Liver (tissue), 9 donors: ENCODE measurements around the gene PPP3R2. TPM values are rescaled to one million over a fixed set of nuclear protein-coding genes. Genes with fewer than 3 reads are reported as not detected.

Experiments
- DNase-seq: peaks from one replicate; pipeline ENCODE4 v3.0.0-alpha.2; 2017; ENCODE audit warnings: low spot score
- H3K27ac ChIP-seq, 2 donors: one replicate each; pipeline ENCODE4 v1.7.0; 2013; ENCODE audit warnings: inconsistent platforms in 2 of 2, low read length in 2 of 2, control low read depth in 1 of 2, low read depth in 1 of 2, mild to moderate bottlenecking in 1 of 2
- H3K27me3 ChIP-seq, 4 donors: one replicate each; pipeline versions ENCODE4 v1.6.1 to v1.7.0; 2013; ENCODE audit warnings: low read length in 3 of 4, inconsistent platforms in 1 of 4, mild to moderate bottlenecking in 1 of 4, moderate library complexity in 1 of 4; ENCODE audit not compliant: control insufficient read depth in 4 of 4, insufficient read depth in 4 of 4
- H3K36me3 ChIP-seq, 4 donors: one replicate each; pipeline versions ENCODE4 v1.6.1 to v1.7.0; 2013; ENCODE audit warnings: low read length in 3 of 4, mild to moderate bottlenecking in 3 of 4, low read depth in 1 of 4, moderate library complexity in 1 of 4; ENCODE audit not compliant: control insufficient read depth in 4 of 4, insufficient read depth in 3 of 4
- H3K4me1 ChIP-seq, 4 donors: one replicate each; pipeline versions ENCODE4 v1.6.1 to v1.7.0; 2013; ENCODE audit warnings: low read length in 3 of 4, mild to moderate bottlenecking in 3 of 4, moderate library complexity in 1 of 4; ENCODE audit not compliant: control insufficient read depth in 4 of 4, insufficient read depth in 4 of 4
- H3K4me3 ChIP-seq, 3 donors: one replicate each; pipeline versions ENCODE4 v1.6.1 to v1.7.0; 2013; ENCODE audit warnings: low read length in 3 of 3, control low read depth in 1 of 3, low read depth in 1 of 3, mild to moderate bottlenecking in 1 of 3
- H3K9ac ChIP-seq, 2 donors: one replicate each; pipeline ENCODE4 v1.7.0; 2013; ENCODE audit warnings: low read length in 2 of 2, mild to moderate bottlenecking in 2 of 2, moderate library complexity in 2 of 2, control low read depth in 1 of 2, low read depth in 1 of 2
- H3K9me3 ChIP-seq, 4 donors: one replicate each; pipeline versions ENCODE4 v1.6.1 to v1.7.0; 2013; ENCODE audit warnings: low read length in 3 of 4; ENCODE audit not compliant: control insufficient read depth in 4 of 4
- ATF3 ChIP-seq: IDR thresholded peaks from 2 replicates; pipeline ENCODE4 v1.6.1; 2016; ENCODE audit warnings: antibody characterized with exemption
- EGR1 ChIP-seq, 2 donors: IDR thresholded peaks; 2 replicates each; pipeline ENCODE4 v1.6.1; 2016 to 2018; ENCODE audit warnings: antibody characterized with exemption in 2 of 2, low read depth in 2 of 2
- FOXA1 ChIP-seq: IDR thresholded peaks from 2 replicates; pipeline ENCODE4 v1.6.1; 2016; ENCODE audit warnings: antibody characterized with exemption
- FOXA2 ChIP-seq: IDR thresholded peaks from 2 replicates; pipeline ENCODE4 v1.6.1; 2016; ENCODE audit warnings: antibody characterized with exemption
- GABPA ChIP-seq, 2 donors: IDR thresholded peaks in 1 of 2; conservative IDR thresholded peaks in 1 of 2; 2 replicates each; pipeline ENCODE4 v1.6.1; 2016; ENCODE audit warnings: antibody characterized with exemption in 2 of 2, mild to moderate bottlenecking in 1 of 2, moderate library complexity in 1 of 2
- HNF4A ChIP-seq, 2 donors: conservative IDR thresholded peaks; 2 replicates each; pipeline ENCODE4 v1.6.1; 2016; ENCODE audit warnings: antibody characterized with exemption in 2 of 2, mild to moderate bottlenecking in 2 of 2
- HNF4G ChIP-seq: IDR thresholded peaks from 2 replicates; pipeline ENCODE4 v1.6.1; 2016; ENCODE audit warnings: antibody characterized with exemption
- JUND ChIP-seq, 2 donors: IDR thresholded peaks; 2 replicates each; pipeline ENCODE4 v1.6.1; 2016; ENCODE audit warnings: antibody characterized with exemption in 2 of 2
- NR2F2 ChIP-seq: IDR thresholded peaks from 2 replicates; pipeline ENCODE4 v1.6.1; 2016; ENCODE audit warnings: antibody characterized with exemption
- RAD21 ChIP-seq, 2 donors: IDR thresholded peaks; 2 replicates each; pipeline ENCODE4 v1.6.1; 2016; ENCODE audit warnings: antibody characterized with exemption in 2 of 2, mild to moderate bottlenecking in 2 of 2
- REST ChIP-seq: IDR thresholded peaks from 2 replicates; pipeline ENCODE4 v1.6.1; 2016; ENCODE audit warnings: antibody characterized with exemption, mild to moderate bottlenecking
- RXRA ChIP-seq, 2 donors: IDR thresholded peaks; 2 replicates each; pipeline ENCODE4 v1.6.1; 2017 to 2018; ENCODE audit warnings: antibody characterized with exemption in 2 of 2, mild to moderate bottlenecking in 1 of 2
- SP1 ChIP-seq: IDR thresholded peaks from 2 replicates; pipeline ENCODE4 v1.6.1; 2018; ENCODE audit warnings: antibody characterized with exemption, mild to moderate bottlenecking
- TAF1 ChIP-seq: conservative IDR thresholded peaks from 2 replicates; pipeline ENCODE4 v1.6.1; 2016; ENCODE audit warnings: antibody characterized with exemption, mild to moderate bottlenecking
- YY1 ChIP-seq: IDR thresholded peaks from 2 replicates; pipeline ENCODE4 v1.6.1; 2016; ENCODE audit warnings: antibody characterized with exemption, mild to moderate bottlenecking
- ZBTB33 ChIP-seq: IDR thresholded peaks from 2 replicates; pipeline ENCODE4 v1.6.1; 2016; ENCODE audit warnings: antibody characterized with exemption
- WGBS: extraction: QIAGEN DNeasy Blood & Tissue Kit; methylation state at CpG from one replicate; pipeline ENCODE4 v1.1.7; 2013; 5-methylcytosine and 5-hydroxymethylcytosine counted together
- polyA plus RNA-seq, 2 donors: library from polyadenylated mRNA; stranded (reverse) in 1 of 2; unstranded in 1 of 2; fragments of 200-250 nt in 1 of 2; fragments of >200 nt in 1 of 2; fragmentation: Nextera tagmentation in 1 of 2; extraction: Ambion mirVana in 1 of 2; gene quantifications; one replicate each; pipeline versions ENCODE4 v1.2.1 to v1.2.3, GENCODE V29; 2013 to 2015
- total RNA-seq, 2 donors: library from RNA; depleted of rRNA; stranded (reverse); fragments of >200 nt; gene quantifications; one replicate each; pipeline ENCODE4 v1.2.3, GENCODE V29; 2014
- TF ChIP-seq, protein P1 (sequence below): fragments of 150-350 bp; IDR thresholded peaks from 2 replicates; pipeline ENCODE4 v1.5.1; 2017; ENCODE audit warnings: improper control_type of control experiment, low read depth, low read length; ENCODE audit not compliant: missing input control
- TF ChIP-seq, protein P2 (sequence below): IDR thresholded peaks from 2 replicates; pipeline ENCODE4 v1.6.1; 2016; ENCODE audit warnings: antibody characterized with exemption
- donor health status: healthy.
- donor health status: healthy.
- donor health status: healthy.
- donor health status: healthy.
- donor health status: healthy.

Gene PPP3R2
- total and polyA plus RNA-seq, 4 donors = 0.08 TPM; not detected in 3

- Histone ChIP-seq H3K9me3 (no peaks in the 10 kb centered on the region), H3K4me1 (peaks cover 2 to 39% (median 25%) of the 10 kb centered on the region in 4 donors), H3K9ac (no peak overlapping the region), H3K27ac (peak overlapping the region; percentile 66), H3K27me3 (no peaks in the 10 kb centered on the region), H3K36me3 (no peaks in the 10 kb centered on the region), H3K4me3 (no peak overlapping the region)
- TF ChIP-seq JUND (IDR thresholded peaks at IDR 0.05) = peak in 1 of 2 donors; percentile 49
- peak; percentile 3 for TF ChIP-seq YY1
- TF ChIP-seq FOXA1 = no peak
- no peak for DNase-seq
- WGBS = 74% methylated on average over 2 of the region's 2 CpGs
These were observed 45.3 kb upstream of the PPP3R2 start for GRCh38 chr9:101639785-101640665.

DNA sequence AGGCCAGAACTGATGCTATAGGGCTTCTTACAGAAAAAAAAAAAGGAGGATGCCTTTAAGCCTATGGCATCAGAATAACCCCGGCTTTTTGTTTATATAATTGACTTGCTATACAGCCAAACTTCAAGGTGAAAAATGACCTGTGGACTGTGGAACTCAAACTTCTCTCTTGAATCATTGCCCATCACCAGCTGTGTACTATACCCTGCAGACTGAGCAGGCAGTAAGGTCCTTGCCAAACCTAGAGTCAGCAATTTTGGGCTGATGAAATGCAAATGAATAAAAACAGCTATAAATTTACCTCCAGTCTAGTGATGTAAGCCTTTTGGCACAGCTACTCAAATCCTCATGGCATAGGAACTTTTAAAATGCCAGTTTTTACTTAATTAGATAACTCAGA lies 44.5 kb upstream of the PPP3R2 start:
- Histone ChIP-seq H3K9ac (no peak overlapping the region), H3K27ac (peak overlapping the region; percentile 66), H3K36me3 (no peaks in the 10 kb centered on the region), H3K4me3 (peak overlapping the region in 1 of 3 donors; percentile 26), H3K9me3 (no peaks in the 10 kb centered on the region), H3K27me3 (no peaks in the 10 kb centered on the region), H3K4me1 (peaks cover 2 to 39% (median 25%) of the 10 kb centered on the region in 4 donors)
- no peak for DNase-seq
- TF ChIP-seq RAD21 (IDR thresholded peaks at IDR 0.05) (peak; percentile 42 to 52), SP1 (peak; percentile 94), EGR1 (IDR thresholded peaks at IDR 0.05; ENCODE audit: low read depth in 2 of 2) (peak in 1 of 2 donors; percentile 63), ZBTB33 (peak; percentile 61), FOXA1 (peak; percentile 73), ATF3 (peak; percentile 92), NR2F2 (no peak), TAF1 (no peak), HNF4A (conservative IDR thresholded peaks at IDR 0.05) (peak; percentile 98), YY1 (peak; percentile 63), FOXA2 (peak; percentile 78), RXRA (IDR thresholded peaks at IDR 0.05) (peak; percentile 88 to 91), GABPA (IDR thresholded peaks at IDR 0.05 in 1 of 2, conservative IDR thresholded peaks at IDR 0.05 in 1 of 2) (no peak), HNF4G (peak; percentile 87), REST (peak; percentile 62), JUND (IDR thresholded peaks at IDR 0.05) (peak; percentile 83 to 91)
- TF ChIP-seq, protein P1, sequence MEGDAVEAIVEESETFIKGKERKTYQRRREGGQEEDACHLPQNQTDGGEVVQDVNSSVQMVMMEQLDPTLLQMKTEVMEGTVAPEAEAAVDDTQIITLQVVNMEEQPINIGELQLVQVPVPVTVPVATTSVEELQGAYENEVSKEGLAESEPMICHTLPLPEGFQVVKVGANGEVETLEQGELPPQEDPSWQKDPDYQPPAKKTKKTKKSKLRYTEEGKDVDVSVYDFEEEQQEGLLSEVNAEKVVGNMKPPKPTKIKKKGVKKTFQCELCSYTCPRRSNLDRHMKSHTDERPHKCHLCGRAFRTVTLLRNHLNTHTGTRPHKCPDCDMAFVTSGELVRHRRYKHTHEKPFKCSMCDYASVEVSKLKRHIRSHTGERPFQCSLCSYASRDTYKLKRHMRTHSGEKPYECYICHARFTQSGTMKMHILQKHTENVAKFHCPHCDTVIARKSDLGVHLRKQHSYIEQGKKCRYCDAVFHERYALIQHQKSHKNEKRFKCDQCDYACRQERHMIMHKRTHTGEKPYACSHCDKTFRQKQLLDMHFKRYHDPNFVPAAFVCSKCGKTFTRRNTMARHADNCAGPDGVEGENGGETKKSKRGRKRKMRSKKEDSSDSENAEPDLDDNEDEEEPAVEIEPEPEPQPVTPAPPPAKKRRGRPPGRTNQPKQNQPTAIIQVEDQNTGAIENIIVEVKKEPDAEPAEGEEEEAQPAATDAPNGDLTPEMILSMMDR = no peak
- TF ChIP-seq, protein P2, sequence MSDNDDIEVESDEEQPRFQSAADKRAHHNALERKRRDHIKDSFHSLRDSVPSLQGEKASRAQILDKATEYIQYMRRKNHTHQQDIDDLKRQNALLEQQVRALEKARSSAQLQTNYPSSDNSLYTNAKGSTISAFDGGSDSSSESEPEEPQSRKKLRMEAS = peak; percentile 85
- WGBS = 26% methylated on average over 1 of the region's 1 CpG
